Spleen (tissue), 11 donors: ENCODE data around the gene OR8B8. TPM values are rescaled to one million over a fixed set of nuclear protein-coding genes. Genes with fewer than 3 reads are reported as not detected.
"Not testable (repeated sequence)": the region's sequence is repeated elsewhere in the genome, so short reads cannot be mapped to it uniquely, and the experiment has no call there.

Source experiments
- DNase-seq: peaks from one replicate; pipeline ENCODE4 v3.0.0-alpha.2; 2020
- H3K27ac ChIP-seq, 8 donors: fragments of 200-600 bp; sonication (generic) in 7 of 8; 1 replicate in 4 of 8; 2 replicates in 4 of 8; pipeline versions ENCODE4 v1.5.0 to v1.8.0; 2016 to 2021; ENCODE audit warnings: inconsistent platforms in 4 of 8, mild to moderate bottlenecking in 4 of 8, moderate library complexity in 1 of 8
- H3K27me3 ChIP-seq, 7 donors: fragments of 200-600 bp; sonication (generic) in 6 of 7; replicated peaks in 1 of 7; 1 replicate in 4 of 7; 2 replicates in 3 of 7; pipeline versions ENCODE4 v1.5.0 to v1.8.0; 2016 to 2021; ENCODE audit warnings: inconsistent platforms in 3 of 7, mild to moderate bottlenecking in 1 of 7
- H3K36me3 ChIP-seq, 6 donors: fragments of 200-600 bp; sonication (generic) in 5 of 6; 1 replicate in 4 of 6; 2 replicates in 2 of 6; pipeline versions ENCODE4 v1.5.0 to v1.8.0; 2016 to 2021; ENCODE audit warnings: inconsistent platforms in 2 of 6
- H3K4me1 ChIP-seq, 6 donors: fragments of 200-600 bp; sonication (generic) in 5 of 6; 1 replicate in 3 of 6; 2 replicates in 3 of 6; pipeline versions ENCODE4 v1.5.0 to v1.8.0; 2016 to 2021; ENCODE audit warnings: inconsistent platforms in 3 of 6
- H3K4me3 ChIP-seq, 8 donors: fragments of 200-600 bp; sonication (generic) in 7 of 8; 1 replicate in 4 of 8; 2 replicates in 4 of 8; pipeline versions ENCODE4 v1.5.0 to v1.8.0; 2016 to 2021; ENCODE audit warnings: inconsistent platforms in 4 of 8, mild to moderate bottlenecking in 4 of 8, moderate library complexity in 2 of 8
- H3K9me3 ChIP-seq, 8 donors: fragments of 200-600 bp; sonication (generic) in 7 of 8; 1 replicate in 4 of 8; 2 replicates in 4 of 8; pipeline versions ENCODE4 v1.5.0 to v1.8.0; 2016 to 2021; ENCODE audit warnings: inconsistent platforms in 4 of 8
- CTCF ChIP-seq, 11 experiments: fragments of 200-600 bp in 7 of 11; fragments of 450-650 bp in 4 of 11; sonication (generic) in 4 of 11; IDR thresholded peaks in 8 of 11; conservative IDR thresholded peaks in 3 of 11; 1 replicate in 7 of 11; 2 replicates in 4 of 11; pipeline versions ENCODE4 v1.4.0 to v1.8.0; 2016 to 2021; ENCODE audit warnings: antibody characterized with exemption in 11 of 11, inconsistent platforms in 4 of 11, mild to moderate bottlenecking in 1 of 11
- POLR2A ChIP-seq, 3 donors: fragments of 450-650 bp; IDR thresholded peaks; one replicate each; pipeline ENCODE4 v1.5.1; 2017; ENCODE audit warnings: antibody characterized with exemption in 3 of 3, mild to moderate bottlenecking in 1 of 3
- POLR2AphosphoS5 ChIP-seq, 3 donors: sonication (generic); formaldehyde crosslinking; IDR thresholded peaks; one replicate each; pipeline ENCODE4 v1.5.1; 2017; ENCODE audit warnings: antibody characterized with exemption in 3 of 3
- WGBS, 5 donors: extraction: QIAGEN DNeasy Blood & Tissue Kit in 3 of 5; methylation state at CpG; one replicate each; pipeline versions ENCODE4 v1.1.5 to v1.1.7; 2013 to 2018; 5-methylcytosine and 5-hydroxymethylcytosine counted together
- intact Hi-C: fragments of 100-400 bp; cut with DNase I; formaldehyde crosslinking; loops from one replicate; pipeline ENCODE4 v1.15.0; 2023; ENCODE audit warnings: low total_unique reads
- polyA plus RNA-seq, 3 donors: library from polyadenylated mRNA; stranded (reverse); fragments of 200-250 nt; gene quantifications; one replicate each; pipeline ENCODE4 v1.2.1, GENCODE V29; 2013
- total RNA-seq, 7 donors: library from RNA; depleted of rRNA in 3 of 7; stranded (reverse); fragments of >200 nt in 3 of 7; fragmentation: NEBNext Ultra II Directional in 4 of 7; extraction: Animal tissue kit (Norgen Biotek cat#: 25700) in 4 of 7; gene quantifications; one replicate each; pipeline versions ENCODE4 v1.1.0 to v1.2.1, GENCODE V29; 2016 to 2021
- donor health status: healthy with polysubstance abuse.
- donor health status: DM: no; HTN: no; CAD: no; lungs with moderate emphysema.
- donor health status: DM: no; HTN: no; CAD: no.
- donor health status: Bipolar disorder and iron deficiency.
- donor health status: healthy.
- donor health status: DM: no; HTN: no; CAD: no.
- donor health status: DM: yes; HTN: yes; CAD: no.

Gene OR8B8
- total and polyA plus RNA-seq, 10 donors: not detected

GRCh38 chr11:124465368-124465767 lies 19.9 kb upstream of the OR8B8 start:
- Histone ChIP-seq H3K4me1 (no peaks in the 10 kb centered on the region), H3K4me3 (no peak overlapping the region), H3K27ac (no peak overlapping the region), H3K27me3 (peaks cover 0 to 20% (median 0%) of the 10 kb centered on the region in 7 donors), H3K36me3 (no peaks in the 10 kb centered on the region), H3K9me3 (no peaks in the 10 kb centered on the region)
- DNase-seq: peak; percentile 48
- intact Hi-C loops: no loop called here
- TF ChIP-seq POLR2A (IDR thresholded peaks at IDR 0.05) (no peak), POLR2AphosphoS5 (IDR thresholded peaks at IDR 0.05) (no peak), CTCF (IDR thresholded peaks at IDR 0.05 in 8 of 11, conservative IDR thresholded peaks at IDR 0.05 in 3 of 11) (no peak)
- WGBS, 5 donors: 78 to 95% (median 86%) methylated on average over 4 of the region's 4 CpGs

GRCh38 chr11:124463990-124464389 lies 18.5 kb upstream of the OR8B8 start:
- peaks cover 0 to 20% (median 0%) of the 10 kb centered on the region in 7 donors for H3K27me3 ChIP-seq
- WGBS, 5 donors: 81 to 94% (median 82%) methylated on average over 5 of the region's 5 CpGs
- H3K4me3 ChIP-seq: no peak overlapping the region
- TF ChIP-seq CTCF (IDR thresholded peaks at IDR 0.05 in 8 of 11, conservative IDR thresholded peaks at IDR 0.05 in 3 of 11) (no peak), POLR2AphosphoS5 (IDR thresholded peaks at IDR 0.05) (no peak), POLR2A (IDR thresholded peaks at IDR 0.05) (no peak)
- H3K36me3 ChIP-seq: no peaks in the 10 kb centered on the region
- no peak for DNase-seq
- H3K27ac ChIP-seq: no peak overlapping the region
- H3K9me3 ChIP-seq: peaks cover 0 to 7% (median 0%) of the 10 kb centered on the region in 8 donors
- no peaks in the 10 kb centered on the region for H3K4me1 ChIP-seq
- intact Hi-C loops: no loop called here

- no peak overlapping the region for H3K4me3 ChIP-seq
- intact Hi-C loops: no loop called here
- H3K36me3 ChIP-seq: no peaks in the 10 kb centered on the region
- H3K4me1 ChIP-seq: no peaks in the 10 kb centered on the region
- H3K27ac ChIP-seq: no peak overlapping the region
- TF ChIP-seq POLR2AphosphoS5 (IDR thresholded peaks at IDR 0.05) (no peak), CTCF (IDR thresholded peaks at IDR 0.05 in 8 of 11, conservative IDR thresholded peaks at IDR 0.05 in 3 of 11) (no peak), POLR2A (IDR thresholded peaks at IDR 0.05) (no peak)
- peaks cover 0 to 7% (median 0%) of the 10 kb centered on the region in 8 donors for H3K9me3 ChIP-seq
- 57 to 77% (median 70%) methylated on average over 3 of the region's 3 CpGs for WGBS, 5 donors
- no peak for DNase-seq
- peaks cover 0 to 20% (median 0%) of the 10 kb centered on the region in 7 donors for H3K27me3 ChIP-seq
Measured at GRCh38 chr11:124463324-124463723, 17.8 kb upstream of the OR8B8 start.

- intact Hi-C loops: no loop called here
- H3K27ac ChIP-seq: no peak overlapping the region
- no peaks in the 10 kb centered on the region for H3K36me3 ChIP-seq
- H3K27me3 ChIP-seq: peaks cover 0 to 12% (median 0%) of the 10 kb centered on the region in 7 donors
- peaks cover 0 to 7% (median 0%) of the 10 kb centered on the region in 8 donors for H3K9me3 ChIP-seq
- TF ChIP-seq CTCF (IDR thresholded peaks at IDR 0.05 in 8 of 11, conservative IDR thresholded peaks at IDR 0.05 in 3 of 11): no peak
- TF ChIP-seq POLR2A (IDR thresholded peaks at IDR 0.05): no peak
- no peak for TF ChIP-seq POLR2AphosphoS5 (IDR thresholded peaks at IDR 0.05)
- DNase-seq: no peak
- WGBS, 5 donors: 58 to 74% (median 63%) methylated on average over 1 of the region's 1 CpG
- H3K4me3 ChIP-seq: no peak overlapping the region
- H3K4me1 ChIP-seq: no peaks in the 10 kb centered on the region
Measured at GRCh38 chr11:124460459-124460858, 15.0 kb upstream of the OR8B8 start.

- H3K4me1 ChIP-seq, intact Hi-C loops, H3K27ac ChIP-seq, H3K36me3 ChIP-seq, DNase-seq, H3K4me3 ChIP-seq, H3K9me3 ChIP-seq, H3K27me3 ChIP-seq: not testable (repeated sequence)
- WGBS, 5 donors: 88 to 95% (median 90%) methylated on average over 7 of the region's 7 CpGs
Measured at GRCh38 chr11:124459379-124459778, 13.9 kb upstream of the OR8B8 start.
